A673 (cell line): ENCODE measurements around the gene BTRC.

Source experiments
- CTCF ChIP-seq: fragments of 300-800, 200-600 bp; sonication (generic); conservative IDR thresholded peaks from 2 replicates; pipeline ENCODE4 v1.5.1; 2017; ENCODE audit warnings: low read depth, mild to moderate bottlenecking, antibody characterized with exemption, low read length, moderate library complexity, mixed read lengths
- EZH2 ChIP-seq: fragments of 200-600 bp; sonication (generic); IDR thresholded peaks from 2 replicates; pipeline ENCODE4 v1.6.1; 2017; ENCODE audit warnings: borderline replicate concordance, low read depth, mild to moderate bottlenecking, mixed read lengths, antibody characterized with exemption, low read length; ENCODE audit not compliant: poor library complexity, severe bottlenecking

DNA sequence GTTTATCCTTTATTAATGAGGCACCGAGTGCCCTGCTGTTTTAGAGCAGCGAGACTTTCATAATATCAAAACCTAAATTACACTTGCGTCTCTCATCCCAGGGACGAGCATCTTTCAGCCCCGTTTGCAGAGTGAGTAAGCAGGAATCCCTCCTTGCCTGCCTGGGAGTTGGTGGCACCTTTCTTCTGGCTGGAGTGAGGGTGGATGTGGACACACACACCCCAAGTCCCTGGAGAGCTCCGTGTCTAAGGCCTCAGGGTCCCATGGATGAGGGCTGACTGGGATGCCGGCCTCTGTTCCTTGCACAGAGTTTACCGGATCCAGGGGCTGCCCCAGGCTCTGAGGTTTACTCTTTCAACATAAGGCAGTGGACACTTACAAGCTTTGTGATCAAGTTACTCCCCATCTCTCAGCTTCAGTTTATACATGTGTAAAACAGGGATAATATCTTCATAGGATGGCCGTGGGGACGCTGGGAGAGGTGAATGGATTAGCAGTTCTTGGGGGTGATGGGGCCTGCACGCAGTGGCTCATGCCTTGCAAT lies 209.6 kb downstream of the BTRC start:
- TF ChIP-seq CTCF (no peak), EZH2 (no peak)
